K562 (cell line): ENCODE data around the gene EGR1. TPM values are rescaled to one million over a fixed set of nuclear protein-coding genes. Genes with fewer than 3 reads are reported as not detected.

Experiments
- ESRRA ChIP-seq: fragments of 450-650 bp; IDR thresholded peaks from 2 replicates; pipeline ENCODE4 v1.6.1; 2014; ENCODE audit warnings: low read depth, mild to moderate bottlenecking, moderate library complexity, borderline replicate concordance
- KLF1 ChIP-seq: fragments of 450-650 bp; IDR thresholded peaks from 2 replicates; pipeline ENCODE4 v1.6.1; 2016; ENCODE audit warnings: missing genetic modification characterization, missing compliant biosample characterization
- KLF13 ChIP-seq: fragments of 450-650 bp; IDR thresholded peaks from 2 replicates; pipeline ENCODE4 v1.6.1; 2016; ENCODE audit warnings: missing genetic modification characterization, low read depth, mild to moderate bottlenecking, missing compliant biosample characterization, moderate library complexity, borderline replicate concordance
- MAFG ChIP-seq: fragments of 450-650 bp; conservative IDR thresholded peaks from 2 replicates; pipeline ENCODE4 v1.6.1; 2016; ENCODE audit warnings: missing genetic modification characterization, missing compliant biosample characterization
- PHB ChIP-seq: fragments of 250-450 bp; sonication (Bioruptor Pico); IDR thresholded peaks from 2 replicates; pipeline ENCODE4 v1.5.0; 2021
- PHF21A ChIP-seq: fragments of 450-650 bp; IDR thresholded peaks from 2 replicates; pipeline ENCODE4 v1.6.1; 2017; ENCODE audit warnings: low read depth, borderline replicate concordance
- RBBP5 ChIP-seq: fragments of 200-600 bp; sonication (generic); IDR thresholded peaks from 2 replicates; pipeline ENCODE4 v1.6.1; 2012; ENCODE audit warnings: borderline replicate concordance, mild to moderate bottlenecking, low read length, control low read depth, inconsistent platforms; ENCODE audit not compliant: insufficient read depth, poor library complexity, severe bottlenecking
- WHSC1 ChIP-seq: IDR thresholded peaks from one replicate; pipeline ENCODE4 v1.6.1; 2012; ENCODE audit warnings: low read length, control low read depth, inconsistent platforms
- ZBTB2 ChIP-seq: fragments of 450-650 bp; IDR thresholded peaks from 2 replicates; pipeline ENCODE4 v1.6.1; 2016; ENCODE audit warnings: antibody characterized with exemption
- ZBTB33 ChIP-seq: sonication (generic); formaldehyde crosslinking; IDR thresholded peaks from 2 replicates; pipeline ENCODE4 v1.8.1; 2023; ENCODE audit warnings: mild to moderate bottlenecking, missing genetic modification reagents
- ZNF717 ChIP-seq: fragments of 250-450 bp; sonication (Bioruptor Pico); IDR thresholded peaks from 2 replicates; pipeline ENCODE4 v1.5.0; 2021
- ZZZ3 ChIP-seq: fragments of 450-650 bp; IDR thresholded peaks from 2 replicates; pipeline ENCODE4 v1.6.1; 2016; ENCODE audit warnings: antibody characterized with exemption, mild to moderate bottlenecking, moderate library complexity
- polyA plus RNA-seq, 8 experiments: library from polyadenylated mRNA; depleted of rRNA in 4 of 8; stranded (reverse) in 5 of 8; unstranded in 3 of 8; fragments of >200 nt; fragmentation: Nextera tagmentation in 2 of 8; fragmentation: Illumina TruSeq in 1 of 8; extraction: Ambion mirVana in 2 of 8; extraction: Trizol in 1 of 8; gene quantifications; 2 replicates each; pipeline versions ENCODE4 v1.2.1 to v1.2.3, GENCODE V29; 2011 to 2014; ENCODE audit warnings: inconsistent platforms in 1 of 8, missing spikeins in 1 of 8
- total RNA-seq, 7 experiments: library from RNA; depleted of rRNA in 6 of 7; stranded (reverse); fragments of >200 nt in 6 of 7; fragmentation: Illumina TruSeq in 2 of 7; extraction: Trizol in 2 of 7; gene quantifications; 2 replicates each; pipeline versions ENCODE4 v1.2.1 to v1.2.3, GENCODE V29; 2011 to 2021; ENCODE audit warnings: low replicate concordance in 1 of 7
- TF ChIP-seq, protein P1 (sequence below): fragments of 450-650 bp; IDR thresholded peaks from 2 replicates; pipeline ENCODE4 v1.6.1; 2016; ENCODE audit warnings: missing biosample characterization, missing genetic modification characterization
- TF ChIP-seq, protein P2 (sequence below): fragments of 250-450 bp; sonication (Bioruptor Pico); IDR thresholded peaks from 2 replicates; pipeline ENCODE4 v1.5.0; 2020; ENCODE audit warnings: mild to moderate bottlenecking, borderline replicate concordance
- TF ChIP-seq, protein P3 (sequence below): fragments of 150-350 bp; conservative IDR thresholded peaks from 2 replicates; pipeline ENCODE4 v1.6.1; 2014; ENCODE audit warnings: low read length

Gene EGR1
- total and polyA plus RNA-seq, 9 of the 15 experiments (the other 6 are each of a cell fraction or from before 2014, with no cell fraction given), result 1.3 to 132 (median 21.5) TPM

DNA sequence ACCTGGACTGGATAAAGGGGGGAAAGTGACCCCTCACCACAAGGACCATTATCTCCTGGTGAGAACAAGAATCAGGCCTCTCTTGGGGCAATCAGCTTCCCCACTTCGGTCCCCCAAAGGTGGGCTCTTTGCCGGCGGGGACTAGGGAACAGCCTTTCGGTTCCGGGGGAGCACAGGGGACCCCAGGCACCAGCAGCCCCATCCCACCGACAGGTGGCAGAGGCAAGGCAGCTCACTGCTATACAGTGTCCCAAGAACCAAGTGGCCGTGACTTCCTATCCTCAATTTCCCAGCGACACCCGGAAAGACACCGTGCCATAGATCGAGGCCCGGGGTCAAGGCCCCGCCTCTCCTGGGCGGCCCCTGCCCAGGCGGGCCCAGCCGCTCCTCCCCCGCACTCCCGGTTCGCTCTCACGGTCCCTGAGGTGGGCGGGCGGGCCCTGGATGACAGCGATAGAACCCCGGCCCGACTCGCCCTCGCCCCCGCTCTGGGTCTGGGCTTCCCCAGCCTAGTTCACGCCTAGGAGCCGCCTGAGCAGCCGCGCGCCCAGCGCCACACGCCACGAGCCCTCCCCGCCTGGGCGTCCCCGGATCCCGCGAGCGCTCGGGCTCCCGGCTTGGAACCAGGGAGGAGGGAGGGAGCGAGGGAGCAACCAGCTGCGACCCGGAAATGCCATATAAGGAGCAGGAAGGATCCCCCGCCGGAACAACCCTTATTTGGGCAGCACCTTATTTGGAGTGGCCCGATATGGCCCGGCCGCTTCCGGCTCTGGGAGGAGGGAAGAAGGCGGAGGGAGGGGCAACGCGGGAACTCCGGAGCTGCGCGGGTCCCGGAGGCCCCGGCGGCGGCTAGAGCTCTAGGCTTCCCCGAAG, 655 bp upstream of the EGR1 start (continued):
- TF ChIP-seq PHB (CRISPR knock-in tag), result peak; percentile 90
- TF ChIP-seq, protein P1, sequence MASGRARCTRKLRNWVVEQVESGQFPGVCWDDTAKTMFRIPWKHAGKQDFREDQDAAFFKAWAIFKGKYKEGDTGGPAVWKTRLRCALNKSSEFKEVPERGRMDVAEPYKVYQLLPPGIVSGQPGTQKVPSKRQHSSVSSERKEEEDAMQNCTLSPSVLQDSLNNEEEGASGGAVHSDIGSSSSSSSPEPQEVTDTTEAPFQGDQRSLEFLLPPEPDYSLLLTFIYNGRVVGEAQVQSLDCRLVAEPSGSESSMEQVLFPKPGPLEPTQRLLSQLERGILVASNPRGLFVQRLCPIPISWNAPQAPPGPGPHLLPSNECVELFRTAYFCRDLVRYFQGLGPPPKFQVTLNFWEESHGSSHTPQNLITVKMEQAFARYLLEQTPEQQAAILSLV (tag), result no peak
- TF ChIP-seq KLF13 (tag), result peak; percentile 91; the same call in 1 of the 2 replicates
- TF ChIP-seq PHF21A, result peak; percentile 77; the same call in 1 of the 2 replicates
- TF ChIP-seq ESRRA, result no peak; the same call in 1 of the 2 replicates
- TF ChIP-seq ZZZ3, result no peak
- TF ChIP-seq WHSC1, result no peak
- no peak; the same call in 1 of the 2 replicates for TF ChIP-seq ZBTB33 (CRISPR knock-in tag)
- TF ChIP-seq RBBP5, result peak; percentile 63
- peak; percentile 100 for TF ChIP-seq KLF1 (tag)
- TF ChIP-seq, protein P2, sequence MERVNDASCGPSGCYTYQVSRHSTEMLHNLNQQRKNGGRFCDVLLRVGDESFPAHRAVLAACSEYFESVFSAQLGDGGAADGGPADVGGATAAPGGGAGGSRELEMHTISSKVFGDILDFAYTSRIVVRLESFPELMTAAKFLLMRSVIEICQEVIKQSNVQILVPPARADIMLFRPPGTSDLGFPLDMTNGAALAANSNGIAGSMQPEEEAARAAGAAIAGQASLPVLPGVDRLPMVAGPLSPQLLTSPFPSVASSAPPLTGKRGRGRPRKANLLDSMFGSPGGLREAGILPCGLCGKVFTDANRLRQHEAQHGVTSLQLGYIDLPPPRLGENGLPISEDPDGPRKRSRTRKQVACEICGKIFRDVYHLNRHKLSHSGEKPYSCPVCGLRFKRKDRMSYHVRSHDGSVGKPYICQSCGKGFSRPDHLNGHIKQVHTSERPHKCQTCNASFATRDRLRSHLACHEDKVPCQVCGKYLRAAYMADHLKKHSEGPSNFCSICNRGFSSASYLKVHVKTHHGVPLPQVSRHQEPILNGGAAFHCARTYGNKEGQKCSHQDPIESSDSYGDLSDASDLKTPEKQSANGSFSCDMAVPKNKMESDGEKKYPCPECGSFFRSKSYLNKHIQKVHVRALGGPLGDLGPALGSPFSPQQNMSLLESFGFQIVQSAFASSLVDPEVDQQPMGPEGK (CRISPR knock-in tag), result no peak
- 0 out of 2 replicates have a peak, but pooled peaks have one; percentile 50 for TF ChIP-seq ZNF717 (CRISPR knock-in tag)
- TF ChIP-seq MAFG (tag), result no peak
- TF ChIP-seq ZBTB2, result no peak; the same call in 1 of the 2 replicates
- TF ChIP-seq, protein P3, sequence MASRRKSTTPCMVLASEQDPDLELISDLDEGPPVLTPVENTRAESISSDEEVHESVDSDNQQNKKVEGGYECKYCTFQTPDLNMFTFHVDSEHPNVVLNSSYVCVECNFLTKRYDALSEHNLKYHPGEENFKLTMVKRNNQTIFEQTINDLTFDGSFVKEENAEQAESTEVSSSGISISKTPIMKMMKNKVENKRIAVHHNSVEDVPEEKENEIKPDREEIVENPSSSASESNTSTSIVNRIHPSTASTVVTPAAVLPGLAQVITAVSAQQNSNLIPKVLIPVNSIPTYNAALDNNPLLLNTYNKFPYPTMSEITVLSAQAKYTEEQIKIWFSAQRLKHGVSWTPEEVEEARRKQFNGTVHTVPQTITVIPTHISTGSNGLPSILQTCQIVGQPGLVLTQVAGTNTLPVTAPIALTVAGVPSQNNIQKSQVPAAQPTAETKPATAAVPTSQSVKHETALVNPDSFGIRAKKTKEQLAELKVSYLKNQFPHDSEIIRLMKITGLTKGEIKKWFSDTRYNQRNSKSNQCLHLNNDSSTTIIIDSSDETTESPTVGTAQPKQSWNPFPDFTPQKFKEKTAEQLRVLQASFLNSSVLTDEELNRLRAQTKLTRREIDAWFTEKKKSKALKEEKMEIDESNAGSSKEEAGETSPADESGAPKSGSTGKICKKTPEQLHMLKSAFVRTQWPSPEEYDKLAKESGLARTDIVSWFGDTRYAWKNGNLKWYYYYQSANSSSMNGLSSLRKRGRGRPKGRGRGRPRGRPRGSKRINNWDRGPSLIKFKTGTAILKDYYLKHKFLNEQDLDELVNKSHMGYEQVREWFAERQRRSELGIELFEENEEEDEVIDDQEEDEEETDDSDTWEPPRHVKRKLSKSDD, result no peak
